ENCODE data around the gene CHST11.

GRCh38 chr12:104496336-104496735 lies 39.6 kb downstream of the CHST11 start:
- TF ChIP-seq TAF1 (IDR thresholded peaks at IDR 0.05; ENCODE audit: low read depth, low read length) (no peak), POLR2A (IDR thresholded peaks at IDR 0.05; ENCODE audit: low read depth, low read length) (no peak), PAX5 (IDR thresholded peaks at IDR 0.05; ENCODE audit: insufficient read depth, low read length, severe bottlenecking) (no peak)
